DMS153 treated with DMSO at 0.1 percent for 48 hours (cell line): ENCODE measurements around the gene IRS1.

Experiments
- DNase-seq: peaks from one replicate; lab custom pipeline; 2025; ENCODE audit not compliant: unreplicated experiment; lab: John Stamatoyannopoulos, UW

The IRS1 gene

GRCh38 chr2:226758921-226759640, 40.5 kb downstream of the IRS1 start:
- DNase-seq, result no peak

DNA sequence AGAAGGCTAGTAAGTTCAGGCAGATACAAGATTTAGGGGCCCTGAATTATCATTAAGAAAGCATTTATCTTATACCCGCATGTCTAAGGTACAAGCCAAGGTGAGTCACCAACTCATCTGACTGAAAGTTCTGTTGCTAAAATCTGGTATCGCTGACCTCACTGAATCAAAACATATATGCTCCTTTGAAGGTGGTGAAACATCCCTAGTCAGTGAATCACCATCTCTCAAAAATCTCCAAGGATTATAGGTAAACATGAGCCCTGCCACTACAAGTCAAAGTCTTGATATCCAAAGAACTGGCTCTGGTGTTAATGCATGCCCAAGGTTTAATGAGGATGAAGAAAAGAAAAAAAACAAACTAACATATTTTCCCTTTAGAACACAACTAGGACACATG, 43.5 kb downstream of the IRS1 start:
- no peak for DNase-seq

DNA sequence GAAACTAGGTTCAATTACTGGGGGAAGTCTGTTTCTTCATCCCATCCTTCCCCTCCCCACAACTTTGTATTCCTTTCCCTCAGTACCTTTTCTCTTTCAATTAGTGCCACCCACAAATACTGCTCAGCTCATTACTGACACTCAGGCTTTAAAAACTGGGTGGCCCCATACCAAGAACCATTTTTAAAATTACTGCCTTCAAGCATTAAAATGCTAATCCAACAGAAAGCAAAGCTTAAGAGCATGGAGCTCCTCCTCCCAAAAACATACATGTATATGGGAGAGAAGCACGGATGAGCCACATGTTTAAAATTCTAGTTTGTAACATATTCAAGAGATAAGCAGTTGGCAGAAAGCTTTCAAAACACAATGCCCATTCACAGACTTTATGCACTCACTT, 44.0 kb downstream of the IRS1 start:
- no peak for DNase-seq

DNA sequence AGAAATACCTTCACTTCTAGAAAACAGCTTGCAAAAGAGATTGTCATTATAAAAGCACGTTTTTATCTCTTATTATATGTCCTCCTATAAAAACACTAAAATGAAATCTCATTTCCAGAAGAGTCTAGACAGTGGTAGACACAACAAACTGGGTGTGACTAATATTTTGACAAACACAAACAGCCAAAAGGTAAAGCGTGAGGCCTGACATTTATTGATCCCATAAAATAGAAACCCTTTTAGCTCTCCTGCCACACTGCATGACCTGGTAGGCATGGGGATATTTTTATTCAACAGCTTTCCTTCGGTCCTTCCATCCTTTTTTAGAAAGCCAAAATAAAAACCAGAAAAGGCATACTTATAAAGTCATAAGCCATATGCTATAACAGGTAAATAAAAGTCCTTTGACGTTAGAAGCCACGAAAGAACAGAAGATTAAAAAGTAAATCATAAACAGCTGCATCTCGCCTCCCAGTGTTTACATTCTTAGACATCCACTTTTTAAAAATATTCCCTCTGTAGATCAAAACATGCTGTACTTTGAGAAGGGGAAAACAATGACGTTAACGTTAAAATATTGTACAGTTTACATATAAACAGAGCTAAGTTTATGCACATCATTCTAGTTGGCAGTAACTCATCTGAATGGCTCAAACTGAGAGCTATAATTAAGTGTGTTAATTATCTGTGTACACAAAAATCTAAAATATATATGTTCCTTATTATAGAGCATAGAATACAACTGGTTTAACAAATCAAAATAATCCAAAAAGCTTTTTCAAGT, 44.6 kb downstream of the IRS1 start:
- no peak for DNase-seq

DNA sequence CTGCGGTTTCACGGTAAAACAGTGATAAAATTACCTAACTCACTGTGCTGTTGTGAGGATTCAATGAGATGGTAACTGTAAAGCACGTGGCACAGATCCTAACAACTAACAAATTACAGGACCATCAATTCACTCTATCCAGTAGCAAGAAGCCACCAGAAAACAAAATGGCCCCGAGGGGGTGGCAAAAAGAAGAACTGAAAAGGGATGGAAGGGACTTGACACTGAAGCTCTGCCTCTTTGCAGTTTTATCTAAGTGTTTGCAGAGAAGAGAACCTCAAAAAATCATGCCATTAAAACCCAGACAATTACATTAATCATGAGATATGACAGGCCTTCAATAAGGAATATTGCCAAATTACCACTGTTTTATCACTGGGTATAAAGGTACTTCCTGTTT, 46.7 kb downstream of the IRS1 start:
- no peak for DNase-seq

DNA sequence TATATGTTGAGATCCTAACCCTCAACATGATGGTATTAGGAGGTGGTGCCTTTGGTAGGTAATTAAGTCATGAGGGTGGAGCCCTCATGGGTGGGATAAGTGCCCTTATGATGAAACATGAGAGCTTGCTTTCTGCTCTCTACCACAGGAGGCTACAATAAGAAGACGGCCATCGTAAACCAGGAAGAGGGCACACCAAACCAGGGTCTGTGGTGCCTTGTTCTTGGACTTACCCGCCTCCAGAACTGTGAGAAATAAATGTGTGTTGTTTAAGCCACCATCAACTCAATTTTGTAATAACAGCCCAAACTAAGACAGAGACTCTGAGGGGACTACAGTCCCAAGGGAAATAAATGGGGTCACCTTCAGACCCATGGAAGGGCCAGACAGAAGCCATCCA, 52.3 kb downstream of the IRS1 start:
- no peak for DNase-seq

DNA sequence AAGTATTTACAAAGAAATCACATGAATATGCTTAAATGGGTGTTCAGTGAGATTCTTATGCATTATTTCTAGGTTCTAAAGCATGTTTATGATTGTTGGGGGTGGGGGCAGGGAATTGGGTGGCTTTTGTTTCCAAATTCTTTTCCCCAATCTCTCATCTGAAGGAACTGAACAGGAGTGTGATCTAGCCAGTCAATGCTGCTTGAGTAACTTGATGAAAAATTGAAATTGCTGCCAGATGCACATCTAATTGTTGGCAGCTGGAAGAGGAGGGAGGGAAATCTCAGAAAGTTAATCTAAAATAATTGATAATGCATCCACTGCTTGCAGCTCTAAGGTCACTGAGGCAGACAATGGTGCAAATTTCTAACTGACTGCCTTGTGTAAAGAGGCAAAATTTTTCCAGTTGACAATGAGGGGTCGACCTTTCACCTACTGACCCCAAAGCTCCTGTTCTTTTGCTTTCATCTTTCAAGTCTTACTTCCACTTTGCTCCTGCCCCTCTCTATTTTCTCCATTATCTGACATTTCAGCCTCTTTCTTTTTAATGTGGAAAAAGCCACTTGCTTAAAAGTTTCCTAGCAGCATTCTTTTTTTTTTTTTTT, 53.3 kb downstream of the IRS1 start:
- no peak for DNase-seq

DNA sequence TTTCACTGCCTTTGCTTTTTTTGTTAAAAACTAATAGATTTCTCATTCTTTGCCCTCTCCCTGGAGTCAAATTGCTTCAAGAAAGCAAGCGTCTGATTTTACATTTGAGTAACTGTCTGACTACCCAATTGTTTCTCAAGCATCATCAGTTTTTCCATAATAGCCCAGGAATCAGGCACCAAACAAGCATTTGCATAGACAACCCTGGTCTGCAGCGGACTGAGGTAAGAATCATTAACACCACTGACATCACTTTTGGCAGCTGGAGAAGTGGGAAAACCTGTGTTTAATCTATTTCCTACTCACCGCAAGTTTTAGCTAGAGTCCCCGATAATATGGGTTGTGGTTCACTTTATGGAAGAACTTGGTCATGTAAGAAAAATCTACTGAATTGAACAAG, 55.7 kb downstream of the IRS1 start:
- no peak for DNase-seq

- no peak for DNase-seq
Observed at GRCh38 chr2:226742347-226742746, 57.3 kb downstream of the IRS1 start.

DNA sequence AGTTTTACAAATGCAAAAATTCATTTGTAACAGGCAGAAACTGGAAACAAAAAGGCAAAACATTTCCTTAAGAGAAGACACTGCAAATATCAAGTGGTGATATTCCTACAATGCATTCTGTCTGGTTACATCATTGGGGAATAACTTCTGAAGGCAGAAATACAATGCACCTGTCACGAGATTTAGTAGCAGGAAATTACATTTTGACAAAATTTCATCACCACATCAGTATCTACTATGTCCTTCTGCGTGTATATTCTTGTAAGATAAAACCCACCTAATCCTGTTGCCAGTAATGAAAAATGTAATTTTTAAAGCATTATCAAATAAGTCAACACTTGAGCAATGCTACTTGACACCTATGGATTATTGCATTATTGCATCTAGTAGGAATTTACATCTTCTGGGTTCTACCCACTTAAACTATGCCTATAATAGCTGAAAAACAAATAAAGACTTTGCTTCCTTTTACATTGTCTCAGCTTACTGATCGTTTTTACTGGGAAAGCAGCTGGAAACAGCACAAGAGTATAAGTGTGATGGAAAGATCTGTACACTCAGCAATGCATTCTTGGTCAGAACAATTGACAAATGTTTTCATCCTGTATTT, 59.5 kb downstream of the IRS1 start:
- DNase-seq, result no peak

DNA sequence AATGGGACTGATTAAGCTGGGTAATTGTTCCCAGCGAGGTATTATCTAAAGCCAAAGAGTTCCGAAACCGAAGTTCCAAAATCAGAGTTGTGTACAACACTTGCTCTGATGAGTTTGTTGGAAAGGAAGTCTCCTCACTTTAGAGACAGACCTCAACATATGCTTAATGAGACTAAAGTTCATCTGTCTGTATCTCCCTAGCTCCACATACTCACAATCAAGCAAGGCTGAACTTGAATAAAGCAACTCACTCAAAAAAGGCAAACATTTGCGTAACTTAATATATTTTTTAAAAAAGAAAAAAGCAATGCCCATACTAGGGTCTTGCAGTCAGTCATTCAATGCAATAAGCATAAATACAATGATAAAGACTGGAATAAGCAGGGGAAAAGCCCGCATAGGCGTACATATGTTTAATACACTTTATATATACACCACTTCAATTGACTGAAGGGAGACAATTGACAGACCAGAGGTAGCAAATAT, 60.0 kb downstream of the IRS1 start:
- no peak for DNase-seq

DNA sequence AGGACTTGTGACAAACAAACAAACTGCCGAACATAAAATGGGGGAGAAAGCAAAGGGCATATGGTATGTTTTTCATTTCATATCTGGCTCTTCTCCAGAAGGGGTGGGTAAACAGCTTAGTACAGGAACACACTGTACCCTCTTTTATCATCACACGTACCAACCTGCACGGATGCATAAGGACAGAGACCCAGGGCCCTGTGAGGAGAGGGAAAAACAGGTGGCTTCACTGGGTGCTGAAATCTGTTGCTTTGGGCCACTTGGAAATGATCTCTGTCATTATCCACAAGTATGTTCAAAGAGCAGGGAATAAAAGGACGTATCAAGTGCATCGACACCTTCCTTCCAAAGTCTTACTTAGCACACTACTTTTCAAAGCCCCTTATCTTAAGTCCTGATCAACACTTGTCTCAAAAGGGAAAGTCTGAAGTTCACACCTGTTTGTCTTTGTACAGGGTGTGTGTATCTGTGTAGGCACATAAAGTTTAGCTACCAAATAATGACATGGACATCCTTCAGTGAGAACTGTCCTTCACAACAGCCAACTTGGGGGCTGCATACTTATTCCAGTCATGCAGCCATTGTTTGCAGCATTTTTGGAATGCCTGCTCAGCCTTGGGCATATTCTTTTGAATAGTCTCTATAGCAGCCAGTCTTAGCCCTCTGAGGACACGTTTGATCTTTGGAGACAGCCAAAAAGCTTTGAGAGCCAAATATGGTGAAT, 60.6 kb downstream of the IRS1 start:
- DNase-seq, result no peak

GRCh38 chr2:226738191-226738820, 61.3 kb downstream of the IRS1 start:
- DNase-seq, result no peak

DNA sequence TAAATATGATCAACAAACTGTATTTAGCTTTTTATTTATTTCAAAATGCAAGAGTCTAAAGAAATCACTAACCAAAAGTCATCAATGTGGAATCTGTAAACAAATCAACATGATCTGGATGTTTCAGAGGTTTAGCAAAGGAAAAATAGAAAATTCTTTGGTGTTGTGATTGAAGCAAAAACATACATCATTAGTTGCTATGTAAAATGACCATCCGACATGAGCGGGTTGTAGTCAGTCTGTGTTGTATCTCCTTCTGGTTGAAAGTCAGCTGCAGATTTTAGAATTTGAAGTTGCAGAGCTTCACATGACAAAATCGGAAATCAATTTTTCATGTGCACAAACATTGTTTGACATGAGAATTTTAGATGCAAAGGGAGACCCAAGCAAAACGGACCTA, 63.2 kb downstream of the IRS1 start:
- DNase-seq, result no peak

DNA sequence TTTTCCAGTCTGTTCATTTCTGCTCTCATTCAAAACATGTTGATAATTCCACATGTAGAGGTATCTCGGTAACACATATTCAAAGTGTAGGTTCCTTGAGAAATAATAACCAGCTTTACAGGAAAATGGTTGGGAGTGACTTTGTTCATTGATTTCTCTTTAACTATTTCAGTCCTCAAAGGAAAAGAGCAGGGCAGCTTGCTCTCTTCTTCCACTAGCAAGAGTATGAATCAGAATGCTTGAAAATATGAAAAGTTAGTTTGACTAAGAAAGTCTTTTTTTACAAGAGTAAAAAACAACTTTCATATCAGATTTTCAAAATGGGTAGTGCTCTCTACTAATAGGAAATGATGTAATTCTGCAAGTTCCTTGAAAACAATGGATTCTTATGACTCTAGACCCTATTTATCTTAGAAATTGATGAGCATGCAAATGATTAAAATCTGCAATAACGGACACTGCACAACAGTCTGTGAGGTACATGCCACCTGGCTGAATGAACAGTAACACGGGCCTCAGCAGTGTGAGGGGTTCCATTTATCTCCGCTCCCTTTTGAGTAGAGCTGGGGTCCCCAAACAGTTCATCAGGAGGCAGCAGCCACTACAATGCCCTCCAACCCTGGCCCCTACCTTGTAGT, 65.6 kb downstream of the IRS1 start:
- no peak for DNase-seq

- DNase-seq, result no peak
Observed at GRCh38 chr2:226733189-226733858, 66.3 kb downstream of the IRS1 start.

- DNase-seq, result no peak
Observed at GRCh38 chr2:226732478-226733188, 67.0 kb downstream of the IRS1 start.

- DNase-seq, result no peak
Observed at GRCh38 chr2:226730481-226730880, 69.1 kb downstream of the IRS1 start.

GRCh38 chr2:226728996-226729395, 70.6 kb downstream of the IRS1 start:
- DNase-seq, result no peak
